Measurements from ENCODE around the gene CTLA4. TPM values are rescaled to one million over a fixed set of nuclear protein-coding genes. Genes with fewer than 3 reads are reported as not detected.

The CTLA4 gene
- polyA plus RNA-seq, 1 donor: not detected

Other genes with a start within 250 kb of the CTLA4 start
- 6.0 TPM for gene CD28, start 161.1 kb upstream of the CTLA4 start, polyA plus RNA-seq (ENCODE audit: insufficient read length)
- gene ICOS, start 69.0 kb downstream of the CTLA4 start, polyA plus RNA-seq (ENCODE audit: insufficient read length): not detected